HEK293 (cell line): ENCODE results near the gene KLRC4.
A peak's percentile ranks its signal among the peaks of the same experiment; 100 is the strongest.

ENCODE experiments used
- CTCF ChIA-PET: fragments of 350-600 bp; formaldehyde crosslinking; extraction: SDS; loops from one replicate; lab custom pipeline; 2021; ENCODE audit warnings: antibody characterized with exemption; lab: Yijun Ruan, JAX
- POLR2A ChIA-PET: fragments of 300-600 bp; formaldehyde crosslinking; extraction: SDS; loops from one replicate; lab custom pipeline; 2020; ENCODE audit warnings: antibody characterized with exemption, inconsistent platforms; lab: Yijun Ruan, JAX
- H3K27ac ChIP-seq: fragments of 200-500 bp; sonication (Bioruptor generic); 2 replicates; pipeline ENCODE4 v1.5.1; 2014; ENCODE audit warnings: low read depth, low read length, control low read depth, inconsistent platforms; ENCODE audit errors: extremely low read depth
- H3K36me3 ChIP-seq, 2 experiments: fragments of 200-500 bp in 1 of 2; sonication (Bioruptor generic) in 1 of 2; 1 replicate in 1 of 2; 2 replicates in 1 of 2; pipeline ENCODE4 v1.5.1; 2014 to 2017; ENCODE audit warnings: inconsistent platforms in 2 of 2, low read length in 2 of 2; ENCODE audit not compliant: control insufficient read depth in 2 of 2, insufficient read depth in 1 of 2
- H3K4me1 ChIP-seq: fragments of 200-500 bp; sonication (Bioruptor generic); 2 replicates; pipeline ENCODE4 v1.5.1; 2014; ENCODE audit warnings: mild to moderate bottlenecking, low read length, inconsistent platforms; ENCODE audit not compliant: control insufficient read depth, insufficient read depth
- H3K4me3 ChIP-seq: 2 replicates; pipeline ENCODE4 v1.5.1; 2011; ENCODE audit warnings: low read depth, mild to moderate bottlenecking, control low read depth, low read length, moderate library complexity
- H3K9me3 ChIP-seq: fragments of 200-500 bp; sonication (Bioruptor generic); 2 replicates; pipeline ENCODE4 v1.5.1; 2014; ENCODE audit warnings: low read depth, low read length, inconsistent platforms; ENCODE audit not compliant: control insufficient read depth, insufficient read depth
- FEZF1 ChIP-seq: fragments of 450-650 bp; formaldehyde crosslinking; IDR thresholded peaks from 2 replicates; pipeline ENCODE4 v1.5.1; 2016; ENCODE audit warnings: missing biosample characterization, missing genetic modification characterization
- IKZF3 ChIP-seq: fragments of 450-650 bp; IDR thresholded peaks from 2 replicates; pipeline ENCODE4 v1.5.0; 2018; ENCODE audit warnings: missing biosample characterization, mild to moderate bottlenecking, missing genetic modification characterization, moderate library complexity
- KLF7 ChIP-seq: fragments of 450-650 bp; formaldehyde crosslinking; IDR thresholded peaks from 2 replicates; pipeline ENCODE4 v1.5.1; 2016; ENCODE audit warnings: missing biosample characterization, missing genetic modification characterization, borderline replicate concordance
- TRIM28 ChIP-seq: IDR thresholded peaks from 2 replicates; pipeline ENCODE4 v1.6.1; 2011; ENCODE audit warnings: low read length, control low read depth, borderline replicate concordance
- ZBTB20 ChIP-seq: fragments of 450-650 bp; formaldehyde crosslinking; IDR thresholded peaks from 2 replicates; pipeline ENCODE4 v1.5.1; 2016; ENCODE audit warnings: missing biosample characterization, missing genetic modification characterization
- ZBTB48 ChIP-seq: fragments of 450-650 bp; formaldehyde crosslinking; IDR thresholded peaks from 2 replicates; pipeline ENCODE4 v1.5.1; 2016; ENCODE audit warnings: missing biosample characterization, missing genetic modification characterization
- ZNF24 ChIP-seq: fragments of 450-650 bp; formaldehyde crosslinking; IDR thresholded peaks from 2 replicates; pipeline ENCODE4 v1.5.1; 2016; ENCODE audit warnings: missing biosample characterization, missing genetic modification characterization
- ZNF302 ChIP-seq: fragments of 450-650 bp; formaldehyde crosslinking; IDR thresholded peaks from 2 replicates; pipeline ENCODE4 v1.5.1; 2016; ENCODE audit warnings: missing biosample characterization, missing genetic modification characterization, low read depth
- ZNF416 ChIP-seq: fragments of 450-650 bp; formaldehyde crosslinking; IDR thresholded peaks from 2 replicates; pipeline ENCODE4 v1.5.1; 2016; ENCODE audit warnings: missing biosample characterization, missing genetic modification characterization
- ZNF521 ChIP-seq: fragments of 450-650 bp; formaldehyde crosslinking; IDR thresholded peaks from 2 replicates; pipeline ENCODE4 v1.5.1; 2017; ENCODE audit warnings: missing biosample characterization, mild to moderate bottlenecking, missing genetic modification characterization
- ZNF624 ChIP-seq: fragments of 450-650 bp; formaldehyde crosslinking; IDR thresholded peaks from 2 replicates; pipeline ENCODE4 v1.5.1; 2017; ENCODE audit warnings: missing biosample characterization, missing genetic modification characterization
- ZNF670 ChIP-seq: fragments of 450-650 bp; formaldehyde crosslinking; IDR thresholded peaks from 2 replicates; pipeline ENCODE4 v1.5.1; 2016; ENCODE audit warnings: missing biosample characterization, missing genetic modification characterization, low read depth
- ZXDB ChIP-seq: fragments of 450-650 bp; formaldehyde crosslinking; IDR thresholded peaks from 2 replicates; pipeline ENCODE4 v1.5.1; 2016; ENCODE audit warnings: missing biosample characterization, missing genetic modification characterization
- TF ChIP-seq, protein P1 (sequence below): IDR thresholded peaks from 2 replicates; pipeline ENCODE4 v1.6.1; 2011; ENCODE audit warnings: mild to moderate bottlenecking, low read depth, low read length, borderline replicate concordance
- TF ChIP-seq, protein P2 (sequence below): fragments of 450-650 bp; formaldehyde crosslinking; IDR thresholded peaks from 2 replicates; pipeline ENCODE4 v1.5.1; 2016; ENCODE audit warnings: missing biosample characterization, missing genetic modification characterization
- TF ChIP-seq, protein P3 (sequence below): fragments of 450-650 bp; formaldehyde crosslinking; IDR thresholded peaks from 2 replicates; pipeline ENCODE4 v1.5.1; 2016; ENCODE audit warnings: missing biosample characterization, missing genetic modification characterization
- TF ChIP-seq, protein P4 (sequence below): fragments of 450-650 bp; formaldehyde crosslinking; IDR thresholded peaks from 2 replicates; pipeline ENCODE4 v1.5.1; 2016; ENCODE audit warnings: missing biosample characterization, missing genetic modification characterization, low read depth
- TF ChIP-seq, protein P5 (sequence below): fragments of 450-650 bp; formaldehyde crosslinking; IDR thresholded peaks from 2 replicates; pipeline ENCODE4 v1.5.1; 2016; ENCODE audit warnings: missing biosample characterization, missing genetic modification characterization

The KLRC4 gene

DNA sequence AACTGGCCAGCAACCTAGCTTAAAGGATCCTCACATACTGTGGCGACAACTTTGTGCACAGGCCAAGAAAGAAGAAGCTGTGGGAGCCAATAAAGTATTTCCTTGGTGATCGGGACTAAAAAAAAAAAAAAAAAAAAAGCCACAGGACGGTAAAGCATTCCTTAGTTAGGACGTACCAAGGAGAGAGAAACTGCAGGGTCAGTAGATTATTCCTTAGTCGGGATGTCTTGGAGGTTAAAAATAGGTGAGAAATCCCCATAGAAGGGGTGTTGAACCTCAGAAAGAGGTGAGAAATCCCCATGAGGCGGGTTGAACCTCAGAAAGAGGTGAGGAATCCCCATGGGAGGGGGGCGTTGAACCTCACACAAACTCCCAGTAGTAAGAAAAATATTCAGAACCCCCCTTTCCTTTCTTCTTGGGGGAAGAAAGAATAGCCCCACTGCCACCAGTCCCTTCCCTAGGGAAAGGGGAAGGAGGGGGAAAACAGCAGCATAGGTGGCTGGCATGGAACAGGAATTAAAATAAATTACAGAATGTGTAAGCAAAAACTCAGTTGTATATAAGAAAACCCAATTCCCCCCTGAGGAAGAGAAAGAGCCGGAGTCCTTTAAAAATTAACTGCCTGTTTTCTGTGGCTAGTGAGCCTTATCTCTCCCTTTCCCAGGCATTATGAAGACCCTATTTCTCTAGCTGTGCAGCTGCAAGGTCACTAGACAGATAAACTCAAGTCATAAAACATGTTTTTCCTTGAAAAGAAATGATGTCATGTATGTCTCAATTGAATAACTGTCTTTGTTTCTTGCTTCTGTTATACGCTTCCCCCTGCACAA lies 46.5 kb downstream of the KLRC4 start (continued):
- TF ChIP-seq, protein P1, sequence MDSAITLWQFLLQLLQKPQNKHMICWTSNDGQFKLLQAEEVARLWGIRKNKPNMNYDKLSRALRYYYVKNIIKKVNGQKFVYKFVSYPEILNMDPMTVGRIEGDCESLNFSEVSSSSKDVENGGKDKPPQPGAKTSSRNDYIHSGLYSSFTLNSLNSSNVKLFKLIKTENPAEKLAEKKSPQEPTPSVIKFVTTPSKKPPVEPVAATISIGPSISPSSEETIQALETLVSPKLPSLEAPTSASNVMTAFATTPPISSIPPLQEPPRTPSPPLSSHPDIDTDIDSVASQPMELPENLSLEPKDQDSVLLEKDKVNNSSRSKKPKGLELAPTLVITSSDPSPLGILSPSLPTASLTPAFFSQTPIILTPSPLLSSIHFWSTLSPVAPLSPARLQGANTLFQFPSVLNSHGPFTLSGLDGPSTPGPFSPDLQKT = no peak
- TF ChIP-seq ZNF416 (tag by site-specific recombination) (no peak), ZNF302 (tag by site-specific recombination) (no peak), ZBTB20 (tag by site-specific recombination) (0 out of 2 replicates have a peak, but pooled peaks have one; percentile 23), IKZF3 (tag by site-specific recombination) (peak; percentile 81), TRIM28 (no peak), KLF7 (tag by site-specific recombination) (no peak)
- TF ChIP-seq, protein P2, sequence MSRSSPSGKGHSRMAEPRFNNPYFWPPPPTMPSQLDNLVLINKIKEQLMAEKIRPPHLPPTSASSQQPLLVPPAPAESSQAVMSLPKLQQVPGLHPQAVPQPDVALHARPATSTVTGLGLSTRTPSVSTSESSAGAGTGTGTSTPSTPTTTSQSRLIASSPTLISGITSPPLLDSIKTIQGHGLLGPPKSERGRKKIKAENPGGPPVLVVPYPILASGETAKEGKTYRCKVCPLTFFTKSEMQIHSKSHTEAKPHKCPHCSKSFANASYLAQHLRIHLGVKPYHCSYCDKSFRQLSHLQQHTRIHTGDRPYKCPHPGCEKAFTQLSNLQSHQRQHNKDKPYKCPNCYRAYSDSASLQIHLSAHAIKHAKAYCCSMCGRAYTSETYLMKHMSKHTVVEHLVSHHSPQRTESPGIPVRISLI (tag by site-specific recombination) = peak; percentile 80; the same call in 1 of the 2 replicates
- TF ChIP-seq, protein P3, sequence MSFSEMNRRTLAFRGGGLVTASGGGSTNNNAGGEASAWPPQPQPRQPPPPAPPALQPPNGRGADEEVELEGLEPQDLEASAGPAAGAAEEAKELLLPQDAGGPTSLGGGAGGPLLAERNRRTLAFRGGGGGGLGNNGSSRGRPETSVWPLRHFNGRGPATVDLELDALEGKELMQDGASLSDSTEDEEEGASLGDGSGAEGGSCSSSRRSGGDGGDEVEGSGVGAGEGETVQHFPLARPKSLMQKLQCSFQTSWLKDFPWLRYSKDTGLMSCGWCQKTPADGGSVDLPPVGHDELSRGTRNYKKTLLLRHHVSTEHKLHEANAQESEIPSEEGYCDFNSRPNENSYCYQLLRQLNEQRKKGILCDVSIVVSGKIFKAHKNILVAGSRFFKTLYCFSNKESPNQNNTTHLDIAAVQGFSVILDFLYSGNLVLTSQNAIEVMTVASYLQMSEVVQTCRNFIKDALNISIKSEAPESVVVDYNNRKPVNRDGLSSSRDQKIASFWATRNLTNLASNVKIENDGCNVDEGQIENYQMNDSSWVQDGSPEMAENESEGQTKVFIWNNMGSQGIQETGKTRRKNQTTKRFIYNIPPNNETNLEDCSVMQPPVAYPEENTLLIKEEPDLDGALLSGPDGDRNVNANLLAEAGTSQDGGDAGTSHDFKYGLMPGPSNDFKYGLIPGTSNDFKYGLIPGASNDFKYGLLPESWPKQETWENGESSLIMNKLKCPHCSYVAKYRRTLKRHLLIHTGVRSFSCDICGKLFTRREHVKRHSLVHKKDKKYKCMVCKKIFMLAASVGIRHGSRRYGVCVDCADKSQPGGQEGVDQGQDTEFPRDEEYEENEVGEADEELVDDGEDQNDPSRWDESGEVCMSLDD (tag by site-specific recombination) = no peak
- TF ChIP-seq, protein P4, sequence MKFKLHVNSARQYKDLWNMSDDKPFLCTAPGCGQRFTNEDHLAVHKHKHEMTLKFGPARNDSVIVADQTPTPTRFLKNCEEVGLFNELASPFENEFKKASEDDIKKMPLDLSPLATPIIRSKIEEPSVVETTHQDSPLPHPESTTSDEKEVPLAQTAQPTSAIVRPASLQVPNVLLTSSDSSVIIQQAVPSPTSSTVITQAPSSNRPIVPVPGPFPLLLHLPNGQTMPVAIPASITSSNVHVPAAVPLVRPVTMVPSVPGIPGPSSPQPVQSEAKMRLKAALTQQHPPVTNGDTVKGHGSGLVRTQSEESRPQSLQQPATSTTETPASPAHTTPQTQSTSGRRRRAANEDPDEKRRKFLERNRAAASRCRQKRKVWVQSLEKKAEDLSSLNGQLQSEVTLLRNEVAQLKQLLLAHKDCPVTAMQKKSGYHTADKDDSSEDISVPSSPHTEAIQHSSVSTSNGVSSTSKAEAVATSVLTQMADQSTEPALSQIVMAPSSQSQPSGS (tag by site-specific recombination) = peak; percentile 90
- TF ChIP-seq, all 188 proteins: peak for 21

DNA sequence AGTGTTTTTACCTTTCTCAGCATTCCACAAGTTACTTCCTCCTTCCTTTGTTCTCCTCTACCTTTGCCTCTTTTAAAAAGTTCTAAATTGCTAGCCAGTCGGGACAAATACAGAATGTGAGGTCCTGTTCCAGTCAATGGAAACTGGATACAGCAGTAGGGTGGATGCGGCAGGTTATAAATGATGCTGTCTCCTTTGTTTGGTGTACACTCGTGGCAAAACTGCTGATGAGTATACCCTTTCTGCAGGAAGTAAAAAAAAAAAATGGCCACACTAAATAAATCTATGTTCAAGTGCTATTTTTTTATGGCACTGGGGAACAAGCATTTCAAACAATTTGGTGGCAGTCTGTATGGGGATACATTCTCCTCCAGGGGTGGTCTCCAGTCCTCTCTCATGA lies 47.2 kb downstream of the KLRC4 start:
- Histone ChIP-seq H3K36me3 (no peaks in the 10 kb centered on the region), H3K27ac (peak overlapping the region; percentile 95), H3K4me3 (no peak overlapping the region), H3K4me1 (peaks cover 20% of the 10 kb centered on the region), H3K9me3 (no peaks in the 10 kb centered on the region)
- CTCF ChIA-PET = interaction anchor here (0.7 kb wide), 1 partner anchor 21 kb away, joined by 4 read pairs; no protein-coding TSS in a partner anchor
- TF ChIP-seq FEZF1 (tag by site-specific recombination) (no peak), ZBTB20 (tag by site-specific recombination) (peak; percentile 75), ZNF521 (tag by site-specific recombination) (no peak), ZBTB48 (tag by site-specific recombination) (no peak), ZNF624 (tag by site-specific recombination) (no peak), ZNF670 (tag by site-specific recombination) (no peak), ZXDB (tag by site-specific recombination) (no peak), ZNF24 (tag by site-specific recombination) (no peak)
- TF ChIP-seq, protein P5, sequence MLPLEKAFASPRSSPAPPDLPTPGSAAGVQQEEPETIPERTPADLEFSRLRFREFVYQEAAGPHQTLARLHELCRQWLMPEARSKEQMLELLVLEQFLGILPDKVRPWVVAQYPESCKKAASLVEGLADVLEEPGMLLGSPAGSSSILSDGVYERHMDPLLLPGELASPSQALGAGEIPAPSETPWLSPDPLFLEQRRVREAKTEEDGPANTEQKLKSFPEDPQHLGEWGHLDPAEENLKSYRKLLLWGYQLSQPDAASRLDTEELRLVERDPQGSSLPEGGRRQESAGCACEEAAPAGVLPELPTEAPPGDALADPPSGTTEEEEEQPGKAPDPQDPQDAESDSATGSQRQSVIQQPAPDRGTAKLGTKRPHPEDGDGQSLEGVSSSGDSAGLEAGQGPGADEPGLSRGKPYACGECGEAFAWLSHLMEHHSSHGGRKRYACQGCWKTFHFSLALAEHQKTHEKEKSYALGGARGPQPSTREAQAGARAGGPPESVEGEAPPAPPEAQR (tag by site-specific recombination) = no peak
- POLR2A ChIA-PET = no interaction called here
